B cell (primary cell): ENCODE results near the gene IL4.

ENCODE experiments used
- CTCF ChIP-seq: fragments of 200-600 bp; IDR thresholded peaks from one replicate; pipeline ENCODE4 v1.8.0; 2022; ENCODE audit warnings: antibody characterized with exemption, mild to moderate bottlenecking
- EZH2 ChIP-seq: IDR thresholded peaks from 2 replicates; pipeline ENCODE4 v1.6.1; 2012; ENCODE audit warnings: borderline replicate concordance, low read depth, mild to moderate bottlenecking, moderate library complexity, low read length; ENCODE audit not compliant: insufficient read depth, poor library complexity, severe bottlenecking

- TF ChIP-seq CTCF (no peak), EZH2 (no peak)
Observed at GRCh38 chr5:132678735-132679134, 4.9 kb downstream of the IL4 start.
